ENCODE results near the gene SCFD2. TPM values are rescaled to one million over a fixed set of nuclear protein-coding genes. Genes with fewer than 3 reads are reported as not detected.

The SCFD2 gene
- polyA plus RNA-seq, 1 of the 3 experiments (the other 2 are of a cell fraction) = 14.1 TPM

- TF ChIP-seq ELF1 (IDR thresholded peaks at IDR 0.05) (no peak), USF1 (IDR thresholded peaks at IDR 0.05; ENCODE audit: borderline replicate concordance, low read depth) (no peak), GABPA (IDR thresholded peaks at IDR 0.05; ENCODE audit: low read depth) (no peak), NFIC (IDR thresholded peaks at IDR 0.05; ENCODE audit: borderline replicate concordance) (no peak), EP300 (IDR thresholded peaks at IDR 0.05; ENCODE audit: borderline replicate concordance in 1 of 2, low read depth in 1 of 2, low read length in 1 of 2) (no peak), FOSL2 (IDR thresholded peaks at IDR 0.05; ENCODE audit: borderline replicate concordance, low read depth) (no peak), CHD2 (IDR thresholded peaks at IDR 0.05; ENCODE audit: low read length, partially characterized antibody) (no peak), TCF12 (IDR thresholded peaks at IDR 0.05) (no peak), TAF1 (IDR thresholded peaks at IDR 0.05; ENCODE audit: borderline replicate concordance, low read depth, low read length) (peak; percentile 71)
Observed at GRCh38 chr4:52861879-52862616, 503.8 kb downstream of the SCFD2 start, which contains the start of gene RASL11B (continued).

- Histone ChIP-seq H3K79me2 (ENCODE audit: insufficient read depth) (no peaks in the 10 kb centered on the region), H3K4me2 (peak overlapping the region; percentile 95), H3K4me3 (ENCODE audit: low read depth in 2 of 2, low read length in 1 of 2) (peak overlapping the region; percentile 71 to 73), H3K27me3 (ENCODE audit: insufficient read depth) (no peaks in the 10 kb centered on the region; the same call in 1 of the 2 replicates), H3K36me3 (replicated peaks in 1 of 2; ENCODE audit: control insufficient read depth in 1 of 2, insufficient read depth in 2 of 2, low read length in 1 of 2) (peaks cover 0 to 12% of the 10 kb centered on the region in 2 experiments), H3K4me1 (ENCODE audit: control insufficient read depth in 1 of 2, insufficient read depth in 2 of 2, low read depth in 1 of 2, low read length in 1 of 2) (peaks cover 0 to 25% of the 10 kb centered on the region in 2 experiments; a peak in 2 of 4 replicates), H2AFZ (ENCODE audit: low read depth) (peak overlapping the region; percentile 92; the same call in 1 of the 2 replicates), H4K20me1 (ENCODE audit: insufficient read depth) (no peaks in the 10 kb centered on the region), H3K9ac (peak overlapping the region; percentile 45; the same call in 1 of the 2 replicates), H3K27ac (ENCODE audit: low read depth in 2 of 2, low read length in 1 of 2) (peak overlapping the region in 1 of 2 experiments; percentile 90; a peak in 1 of 4 replicates), H3F3A (replicated peaks; ENCODE audit: insufficient read depth) (peaks cover 9% of the 10 kb centered on the region), H3K9me3 (no peaks in the 10 kb centered on the region), H3K9me2 (no peaks in the 10 kb centered on the region)
- TF ChIP-seq SMC3 (IDR thresholded peaks at IDR 0.05; ENCODE audit: low read depth, low read length) = no peak
- TF ChIP-seq MAX (IDR thresholded peaks at IDR 0.05; ENCODE audit: low read depth) = no peak
- no peak for TF ChIP-seq POLR2AphosphoS5 (IDR thresholded peaks at IDR 0.05; ENCODE audit: low read depth, low read length)
- TF ChIP-seq ZBTB33 (IDR thresholded peaks at IDR 0.05; ENCODE audit: borderline replicate concordance, low read depth) = no peak
- TF ChIP-seq REST (IDR thresholded peaks at IDR 0.05; ENCODE audit: low read depth, low read length) = no peak
- TF ChIP-seq JUND (IDR thresholded peaks at IDR 0.05) = no peak
- no peak for TF ChIP-seq RCOR1 (IDR thresholded peaks at IDR 0.05; ENCODE audit: low read length)
- ChIA-PET CTCF (interaction anchor here (0.6 to 2.5 kb wide), 5 partner anchors 13 to 316 kb away, joined by 3 to 9 read pairs (median 4); no protein-coding TSS in a partner anchor), POLR2A (interaction anchor here (1.0 to 1.8 kb wide), 2 partner anchors 139 to 149 kb away, joined by 3 to 8 read pairs; no protein-coding TSS in a partner anchor)
- no peak for DNase-seq
- WGBS (ENCODE audit: low lambda C conversion rate) = 77% methylated on average over 25 of the region's 26 CpGs
Observed at GRCh38 chr4:52861171-52861823, 504.6 kb downstream of the SCFD2 start.
